ENCODE data around the gene MMAA.
"Not testable (repeated sequence)": the region's sequence is repeated elsewhere in the genome, so short reads cannot be mapped to it uniquely, and the experiment has no call there.

Gene MMAA

DNA sequence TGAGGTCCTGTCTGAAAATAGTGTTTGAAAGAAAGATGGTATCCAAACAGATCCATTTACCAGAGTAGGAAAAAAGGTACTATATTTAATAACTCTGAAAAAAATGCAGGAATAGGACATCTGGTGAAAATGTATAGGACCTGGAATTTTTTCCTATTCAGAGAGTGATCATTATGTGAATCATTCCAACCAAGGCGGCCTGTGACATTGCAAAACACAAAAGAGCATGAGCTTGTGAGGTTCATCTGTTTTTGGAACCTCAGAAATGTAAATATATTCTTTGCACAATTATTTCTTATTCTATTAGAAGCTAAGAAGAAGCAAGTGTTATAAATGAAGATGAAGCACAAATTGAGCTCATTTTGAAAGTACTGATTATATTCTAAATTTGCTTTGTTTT is 62.8 kb downstream of the MMAA start:
- Histone ChIP-seq H3K4me3 (ENCODE audit: low read depth, low read length) (no peak overlapping the region), H3K27me3 (ENCODE audit: control insufficient read depth, insufficient read depth, low read length) (no peaks in the 10 kb centered on the region), H3K36me3 (ENCODE audit: control insufficient read depth, insufficient read depth, low read length) (no peaks in the 10 kb centered on the region), H3K9me3 (ENCODE audit: control insufficient read depth, insufficient read depth, low read length) (no peaks in the 10 kb centered on the region), H3K9ac (ENCODE audit: low read depth, low read length) (no peak overlapping the region), H3K4me1 (ENCODE audit: control insufficient read depth, insufficient read depth, low read length) (peaks cover 2% of the 10 kb centered on the region)

DNA sequence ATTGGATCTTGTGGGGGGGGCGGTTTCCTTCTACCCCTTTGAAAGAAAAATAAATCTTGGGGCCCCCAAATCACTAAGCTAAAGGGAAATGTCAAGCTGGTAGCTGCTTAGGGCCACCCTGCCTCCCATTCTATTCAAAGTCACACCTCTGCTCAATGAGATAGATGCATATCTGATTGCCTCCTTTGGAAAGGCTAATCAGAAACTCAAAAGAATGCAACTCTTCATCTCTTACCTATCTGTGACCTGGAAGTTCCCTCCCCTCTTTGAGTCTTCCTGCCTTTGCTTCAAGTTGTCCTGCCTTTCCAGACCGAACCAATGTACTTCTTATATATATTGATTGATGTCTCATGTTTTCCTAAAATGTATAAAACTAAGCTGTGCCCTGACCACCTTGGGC is 67.8 kb downstream of the MMAA start:
- H3K4me1 ChIP-seq (ENCODE audit: control insufficient read depth, insufficient read depth, low read length): peaks cover 9% of the 10 kb centered on the region
- H3K9ac ChIP-seq (ENCODE audit: low read depth, low read length): no peak overlapping the region
- no peak overlapping the region for H3K4me3 ChIP-seq (ENCODE audit: low read depth, low read length)
- H3K36me3 ChIP-seq (ENCODE audit: control insufficient read depth, insufficient read depth, low read length): no peaks in the 10 kb centered on the region
- H3K27me3 ChIP-seq (ENCODE audit: control insufficient read depth, insufficient read depth, low read length): no peaks in the 10 kb centered on the region
- no peaks in the 10 kb centered on the region for H3K9me3 ChIP-seq (ENCODE audit: control insufficient read depth, insufficient read depth, low read length)

DNA sequence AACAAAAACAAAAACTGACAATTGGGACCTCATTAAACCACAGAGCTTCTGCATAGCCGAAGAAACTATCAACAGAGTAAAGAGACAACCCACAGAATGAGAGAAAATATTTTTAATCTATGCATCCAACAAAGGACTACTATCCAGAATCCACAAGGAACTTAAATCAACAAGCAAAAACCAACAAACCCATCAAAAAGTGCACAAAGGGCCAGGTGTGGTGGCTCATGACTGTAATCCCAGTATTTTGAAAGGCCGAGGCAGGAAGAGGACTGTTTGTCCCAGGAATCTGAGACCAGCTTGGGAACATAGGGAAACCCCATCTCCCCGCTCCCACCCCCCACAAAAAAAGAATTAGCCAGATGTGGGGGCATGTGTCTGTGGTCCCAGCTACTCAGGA is 71.4 kb downstream of the MMAA start:
- H3K4me3 ChIP-seq (ENCODE audit: low read depth, low read length): no peak overlapping the region
- no peaks in the 10 kb centered on the region for H3K36me3 ChIP-seq (ENCODE audit: control insufficient read depth, insufficient read depth, low read length)
- H3K27me3 ChIP-seq (ENCODE audit: control insufficient read depth, insufficient read depth, low read length): no peaks in the 10 kb centered on the region
- H3K4me1 ChIP-seq (ENCODE audit: control insufficient read depth, insufficient read depth, low read length): peaks cover 9% of the 10 kb centered on the region
- no peaks in the 10 kb centered on the region for H3K9me3 ChIP-seq (ENCODE audit: control insufficient read depth, insufficient read depth, low read length)
- no peak overlapping the region for H3K9ac ChIP-seq (ENCODE audit: low read depth, low read length)

DNA sequence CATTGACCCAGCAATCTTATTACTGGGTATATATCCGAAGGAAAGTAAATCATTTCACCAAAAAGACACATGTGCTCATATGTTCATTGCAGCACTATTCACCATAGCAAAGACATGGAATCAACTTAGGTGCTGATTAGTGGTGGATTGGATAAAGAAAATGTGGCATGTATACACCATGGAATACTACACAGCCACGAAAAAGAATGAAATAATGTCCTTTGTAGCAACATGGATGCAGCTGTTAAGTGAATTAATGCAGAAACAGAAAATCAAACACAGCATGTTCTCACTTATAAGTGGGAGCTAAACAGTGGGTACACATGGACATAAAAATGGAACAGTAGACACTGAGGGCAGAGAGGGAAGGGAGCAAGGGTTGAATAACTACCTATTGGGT is 72.2 kb downstream of the MMAA start:
- H3K9me3 ChIP-seq (ENCODE audit: control insufficient read depth, insufficient read depth, low read length): not testable (repeated sequence)

DNA sequence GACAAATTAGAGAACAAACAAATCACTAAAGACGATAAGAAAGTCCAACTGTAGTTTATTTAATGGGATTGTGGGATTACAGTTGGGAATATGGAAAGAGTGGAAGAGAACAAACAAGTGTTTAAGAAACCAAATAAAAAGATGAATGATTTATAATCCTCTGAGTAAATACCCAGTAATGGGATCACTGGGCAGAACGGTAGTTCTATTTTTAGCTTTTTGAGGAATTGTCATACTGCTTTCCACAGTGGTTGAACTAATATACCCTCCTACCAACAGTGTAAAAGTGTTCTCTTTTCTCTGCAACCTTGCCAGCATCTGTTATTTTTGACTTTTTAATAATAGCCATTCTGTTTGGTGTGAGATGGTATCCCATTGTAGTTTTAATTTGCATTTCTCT is 75.7 kb downstream of the MMAA start:
- Histone ChIP-seq H3K27me3 (ENCODE audit: control insufficient read depth, insufficient read depth, low read length) (no peaks in the 10 kb centered on the region), H3K36me3 (ENCODE audit: control insufficient read depth, insufficient read depth, low read length) (no peaks in the 10 kb centered on the region), H3K4me3 (ENCODE audit: low read depth, low read length) (no peak overlapping the region), H3K9ac (ENCODE audit: low read depth, low read length) (no peak overlapping the region), H3K4me1 (ENCODE audit: control insufficient read depth, insufficient read depth, low read length) (no peaks in the 10 kb centered on the region), H3K9me3 (ENCODE audit: control insufficient read depth, insufficient read depth, low read length) (no peaks in the 10 kb centered on the region)

More for the DNA sequence above, 72.2 kb downstream of the MMAA start:
- not testable (repeated sequence) for H3K4me3 ChIP-seq (ENCODE audit: low read depth, low read length); H3K9ac ChIP-seq (ENCODE audit: low read depth, low read length); H3K4me1 ChIP-seq (ENCODE audit: control insufficient read depth, insufficient read depth, low read length); H3K27me3 ChIP-seq (ENCODE audit: control insufficient read depth, insufficient read depth, low read length); H3K36me3 ChIP-seq (ENCODE audit: control insufficient read depth, insufficient read depth, low read length)

DNA sequence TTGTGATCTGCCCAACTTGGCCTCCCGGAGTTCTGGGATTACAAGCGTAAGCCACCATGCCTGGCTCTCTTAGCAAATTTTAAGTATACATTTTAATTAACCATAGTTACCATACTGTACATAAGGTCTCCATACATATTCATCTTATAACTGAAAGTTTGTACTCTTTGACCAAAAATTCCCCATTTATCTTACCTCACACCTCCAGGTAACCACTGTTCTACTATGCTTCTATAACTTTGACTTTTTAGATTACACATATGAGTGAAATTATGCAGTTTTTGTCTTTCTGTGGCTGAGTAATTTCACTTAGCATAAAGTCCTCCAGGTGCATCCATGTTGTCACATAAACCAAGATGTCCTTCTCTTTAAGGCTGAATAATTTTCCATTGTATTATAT is 78.1 kb downstream of the MMAA start:
- Histone ChIP-seq H3K4me3 (ENCODE audit: low read depth, low read length) (no peak overlapping the region), H3K27me3 (ENCODE audit: control insufficient read depth, insufficient read depth, low read length) (no peaks in the 10 kb centered on the region), H3K4me1 (ENCODE audit: control insufficient read depth, insufficient read depth, low read length) (no peaks in the 10 kb centered on the region), H3K9ac (ENCODE audit: low read depth, low read length) (no peak overlapping the region), H3K36me3 (ENCODE audit: control insufficient read depth, insufficient read depth, low read length) (no peaks in the 10 kb centered on the region), H3K9me3 (ENCODE audit: control insufficient read depth, insufficient read depth, low read length) (no peaks in the 10 kb centered on the region)

DNA sequence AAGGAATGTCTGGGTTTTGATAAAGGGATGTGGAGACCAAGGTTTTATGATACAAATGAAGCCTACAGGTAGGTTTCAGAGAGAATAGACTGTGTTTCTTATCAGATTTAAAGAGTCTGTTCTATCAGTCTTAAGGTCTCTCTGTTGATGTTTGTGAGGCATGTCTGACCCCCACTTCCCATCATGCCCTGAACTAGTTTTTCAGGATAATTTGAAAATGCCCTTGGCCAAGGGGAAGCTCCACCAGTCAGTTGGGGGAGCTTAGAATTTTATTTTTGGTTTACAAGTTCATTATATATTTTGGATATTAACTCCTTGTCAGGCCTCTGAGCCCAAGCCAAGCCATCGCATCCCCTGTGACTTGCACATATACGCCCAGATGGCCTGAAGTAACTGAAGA is 79.3 kb downstream of the MMAA start:
- H3K4me1 ChIP-seq (ENCODE audit: control insufficient read depth, insufficient read depth, low read length): peaks cover 1% of the 10 kb centered on the region
- peak overlapping the region; percentile 19 for H3K4me3 ChIP-seq (ENCODE audit: low read depth, low read length)
- no peaks in the 10 kb centered on the region for H3K27me3 ChIP-seq (ENCODE audit: control insufficient read depth, insufficient read depth, low read length)
- H3K9me3 ChIP-seq (ENCODE audit: control insufficient read depth, insufficient read depth, low read length): no peaks in the 10 kb centered on the region
- H3K36me3 ChIP-seq (ENCODE audit: control insufficient read depth, insufficient read depth, low read length): no peaks in the 10 kb centered on the region
- H3K9ac ChIP-seq (ENCODE audit: low read depth, low read length): no peak overlapping the region

DNA sequence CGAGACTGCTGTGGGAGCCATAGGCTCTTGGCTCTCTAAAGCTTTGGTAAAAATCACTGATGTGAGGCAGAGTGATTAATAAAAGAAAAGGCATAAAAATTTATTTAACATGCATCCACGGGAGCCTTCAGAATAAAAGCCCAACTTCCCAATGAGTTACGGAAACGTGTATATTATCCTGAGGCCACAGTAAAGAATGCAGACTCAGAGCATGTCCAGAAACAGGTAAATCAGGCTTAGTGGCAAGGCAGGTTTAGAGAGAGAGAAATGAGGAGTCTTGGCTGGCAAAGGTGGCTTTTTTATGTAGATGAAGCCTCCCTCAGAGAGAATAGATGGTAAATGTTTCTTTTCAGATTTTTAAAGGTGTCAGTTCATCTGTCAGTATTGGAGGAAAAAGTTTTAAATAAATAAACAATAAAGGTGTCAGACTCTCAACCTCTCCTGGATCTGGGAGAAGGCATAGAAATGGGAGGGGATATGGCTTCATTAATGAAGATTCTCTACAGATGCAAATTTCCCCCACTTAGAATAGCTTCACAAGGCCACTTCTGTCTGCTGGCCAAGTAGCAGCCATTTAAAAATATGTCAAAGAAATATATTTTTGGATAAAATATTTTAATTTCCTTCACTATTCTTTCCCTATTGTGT is 84.8 kb downstream of the MMAA start:
- no peaks in the 10 kb centered on the region for H3K9me3 ChIP-seq (ENCODE audit: control insufficient read depth, insufficient read depth, low read length)
- peaks cover 11% of the 10 kb centered on the region for H3K36me3 ChIP-seq (ENCODE audit: control insufficient read depth, insufficient read depth, low read length)
- peak overlapping the region; percentile 46 for H3K4me3 ChIP-seq (ENCODE audit: low read depth, low read length)
- H3K4me1 ChIP-seq (ENCODE audit: control insufficient read depth, insufficient read depth, low read length): peaks cover 21% of the 10 kb centered on the region
- H3K27me3 ChIP-seq (ENCODE audit: control insufficient read depth, insufficient read depth, low read length): no peaks in the 10 kb centered on the region
- H3K9ac ChIP-seq (ENCODE audit: low read depth, low read length): peak overlapping the region; percentile 17

DNA sequence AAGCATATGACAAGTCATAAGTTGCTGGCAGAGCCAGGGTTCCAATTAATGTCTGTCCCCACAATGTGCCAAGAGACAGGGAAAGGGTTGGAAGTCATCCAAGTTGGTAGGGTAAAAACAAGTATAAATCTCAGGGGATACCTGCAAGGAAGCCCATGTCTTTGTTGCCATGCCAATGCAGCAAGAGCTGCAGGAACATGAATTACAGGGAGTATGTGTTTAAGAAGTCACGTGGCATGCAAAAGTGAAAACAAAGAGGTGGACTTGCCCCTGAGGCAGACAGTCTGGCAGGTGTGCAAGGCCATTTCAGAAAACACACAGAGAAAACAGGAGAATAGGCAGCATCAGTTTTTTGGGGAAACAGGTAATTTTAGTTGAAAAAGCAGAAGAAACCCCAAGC is 90.2 kb downstream of the MMAA start:
- Histone ChIP-seq H3K9me3 (ENCODE audit: control insufficient read depth, insufficient read depth, low read length) (no peaks in the 10 kb centered on the region), H3K27me3 (ENCODE audit: control insufficient read depth, insufficient read depth, low read length) (no peaks in the 10 kb centered on the region), H3K4me3 (ENCODE audit: low read depth, low read length) (no peak overlapping the region), H3K9ac (ENCODE audit: low read depth, low read length) (no peak overlapping the region), H3K36me3 (ENCODE audit: control insufficient read depth, insufficient read depth, low read length) (peaks cover 11% of the 10 kb centered on the region), H3K4me1 (ENCODE audit: control insufficient read depth, insufficient read depth, low read length) (peaks cover 14% of the 10 kb centered on the region)

All from iPS-15b (cell line).